Stimulated activated CD8-positive, alpha-beta memory T cell treated with anti-CD3 and anti-CD28 coated beads, Interleukin-4, amount 100 ng/mL, for 1 hour (primary cell): ENCODE measurements around the gene RPS23.

Experiments used
- DNase-seq, 2 donors: peaks; one replicate each; pipeline ENCODE4 v3.0.0-alpha.2; 2020; ENCODE audit warnings: low read depth in 2 of 2, low spot score in 1 of 2

The RPS23 gene

DNA sequence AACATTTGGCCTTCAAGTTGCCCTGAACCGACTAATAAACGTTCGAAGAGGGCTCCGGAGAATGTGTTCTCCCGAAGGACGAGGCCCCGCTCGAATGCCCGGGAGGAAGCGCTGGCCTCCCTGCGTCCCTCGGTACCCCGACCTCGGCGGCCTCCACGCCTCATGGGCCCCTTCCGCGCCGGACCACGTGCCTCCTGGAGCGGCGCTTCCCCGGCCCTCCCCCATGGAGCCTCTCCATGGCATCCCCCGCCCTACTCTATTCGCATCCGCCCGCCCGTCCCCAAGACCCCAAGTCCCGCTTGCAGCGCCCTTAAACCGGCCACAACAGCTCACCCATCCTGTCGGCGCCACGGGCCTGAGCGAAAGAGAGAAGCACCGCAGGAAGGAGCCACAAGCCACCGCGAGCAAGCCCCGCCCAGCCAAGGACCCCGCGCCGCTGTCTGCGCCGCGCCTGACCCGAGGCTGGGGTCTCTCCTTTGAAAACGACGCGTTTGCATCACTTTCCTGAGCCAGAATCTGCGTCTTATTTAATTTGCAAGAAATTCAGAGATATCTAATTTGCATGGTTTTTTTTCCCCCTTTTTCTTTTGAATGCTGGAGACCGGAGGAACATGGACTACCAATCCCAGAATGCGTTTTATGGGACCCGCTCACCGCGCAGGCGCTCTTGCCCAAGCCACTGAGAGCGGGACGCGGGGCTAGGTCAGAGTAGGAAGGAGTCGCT lies at the start of gene RPS23:
RPS23 (minus strand) TSS at position 368 of the 724 bp plus-strand sequence; CDS start at position 337, 31 bp downstream.
- peak; percentile 54 to 74 for DNase-seq

DNA sequence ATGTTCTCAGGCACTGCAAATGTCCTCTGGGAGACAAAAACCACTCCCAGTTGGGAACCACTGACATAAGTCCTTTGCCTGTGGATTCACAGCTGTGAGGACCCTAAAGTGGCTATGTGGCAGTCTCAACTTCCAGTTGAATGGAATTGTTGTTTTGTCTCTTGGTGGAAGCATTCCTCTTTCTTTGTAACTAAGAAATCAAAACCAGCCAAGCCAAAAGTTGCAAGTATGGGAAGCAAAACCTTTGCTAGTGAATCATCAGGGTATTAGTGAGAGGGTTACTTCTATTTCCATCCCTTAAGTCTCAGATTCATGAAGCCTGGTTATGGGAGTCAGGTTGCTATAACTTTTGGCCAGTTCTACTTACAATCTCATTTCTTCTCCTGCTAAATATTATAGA lies 49.8 kb upstream of the RPS23 start:
- no peak for DNase-seq

DNA sequence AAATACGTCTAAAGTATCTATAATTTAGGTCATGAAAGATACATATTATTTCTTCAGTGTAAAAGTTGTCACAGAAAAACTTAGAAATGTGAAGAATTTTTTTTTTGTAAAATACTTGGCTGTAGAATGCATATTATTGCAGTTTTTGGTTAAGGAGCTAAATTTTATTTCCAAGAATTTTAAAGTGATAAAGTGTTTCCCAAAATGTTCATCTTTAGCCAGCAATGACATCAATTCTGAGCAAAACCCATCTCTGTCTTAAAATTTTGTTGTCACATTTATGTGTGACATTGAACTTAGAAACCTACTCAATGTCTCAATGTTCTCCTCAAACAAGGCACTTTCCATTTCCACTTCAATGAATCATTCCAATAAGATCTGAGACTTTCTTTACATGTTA lies 47.8 kb upstream of the RPS23 start:
- DNase-seq, result no peak

DNA sequence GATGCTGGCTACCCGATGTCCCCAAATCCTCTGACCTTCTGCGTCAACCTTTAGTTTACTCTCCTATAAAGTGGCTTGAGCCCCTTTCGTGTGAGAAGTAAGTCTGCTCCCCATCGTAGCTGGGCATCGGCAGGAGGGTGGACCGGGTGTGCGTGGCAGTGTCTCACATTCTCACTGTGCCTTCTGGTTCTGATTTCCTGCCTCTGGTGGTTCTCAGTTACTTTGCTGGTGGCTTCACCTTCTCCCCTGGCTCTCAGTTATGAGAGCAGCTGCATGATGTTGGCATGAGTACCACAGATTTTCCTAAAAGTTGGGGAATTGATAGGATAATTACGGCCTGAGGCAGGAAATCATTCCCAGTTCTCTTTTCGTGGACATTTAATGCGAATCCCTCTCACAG lies 47.0 kb upstream of the RPS23 start:
- DNase-seq, result no peak

DNA sequence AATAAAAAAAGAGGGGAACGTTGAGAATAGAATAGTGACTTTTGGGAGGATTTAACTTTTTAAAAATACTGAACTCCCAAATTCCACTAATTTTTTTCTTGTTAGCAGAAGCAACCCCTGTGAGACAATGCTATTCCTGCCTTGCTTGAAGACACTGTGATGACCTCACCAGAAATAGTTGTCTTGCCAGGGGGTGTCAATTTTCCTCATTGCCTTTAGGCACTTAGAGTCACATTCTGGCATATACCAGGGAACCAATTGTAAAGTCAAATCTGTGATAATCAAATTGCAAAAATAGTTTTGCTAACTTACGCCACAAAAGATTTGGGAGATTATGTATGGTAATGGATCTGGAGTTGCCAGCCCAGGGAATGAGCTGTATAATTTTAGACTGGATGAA lies 42.8 kb upstream of the RPS23 start:
- no peak for DNase-seq

DNA sequence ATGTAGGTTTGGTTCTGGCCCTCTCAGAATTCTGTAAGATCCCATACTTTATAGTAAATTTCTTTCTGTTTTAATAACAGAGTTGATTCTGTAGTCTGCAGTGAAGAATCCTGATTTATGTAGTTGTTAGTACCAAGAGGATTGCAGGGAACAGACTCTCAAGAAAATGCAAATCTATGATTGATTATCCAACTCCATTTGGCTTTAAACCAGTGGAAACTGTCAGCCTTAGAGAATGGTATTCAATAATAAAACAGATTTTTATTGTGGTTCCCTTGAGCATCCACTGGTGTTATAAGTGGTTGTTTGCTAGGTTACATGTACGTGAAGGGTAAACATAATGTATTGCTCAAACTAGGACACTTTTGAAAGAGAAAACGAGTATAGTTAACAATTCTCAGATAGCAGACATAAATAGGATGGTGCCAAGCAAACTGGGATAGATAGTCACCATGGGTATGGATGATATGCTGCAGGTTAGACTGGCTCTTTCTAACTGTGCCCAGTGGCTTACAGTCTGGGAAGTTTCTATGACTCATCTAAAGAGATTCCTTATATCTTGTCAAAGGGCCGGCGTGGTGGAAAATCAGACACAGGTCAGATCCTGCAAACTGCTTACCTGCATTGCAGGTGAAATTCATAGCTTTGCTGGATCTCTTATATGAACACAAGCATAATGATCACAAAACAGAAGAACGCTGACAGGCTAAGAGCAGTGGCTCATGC lies 41.7 kb upstream of the RPS23 start:
- DNase-seq, result no peak

DNA sequence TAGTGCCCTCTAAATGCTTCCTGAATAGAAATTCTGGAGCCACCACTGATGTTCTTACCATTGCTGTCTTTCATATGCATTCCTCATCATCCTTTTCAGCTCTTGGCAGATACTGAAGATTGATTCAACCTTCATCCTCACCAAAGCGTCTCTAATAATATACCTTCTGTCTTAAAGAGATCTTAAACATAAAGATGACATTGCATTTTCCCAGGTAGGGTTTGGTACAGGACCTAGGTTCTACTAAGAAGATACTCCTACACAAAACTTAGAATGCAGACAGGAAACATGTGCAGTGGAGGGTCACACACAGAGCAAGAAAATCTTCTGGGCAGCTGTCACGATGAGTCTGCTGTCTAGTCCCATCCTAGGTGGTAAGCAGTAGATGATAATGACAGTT lies 41.0 kb upstream of the RPS23 start:
- no peak for DNase-seq

DNA sequence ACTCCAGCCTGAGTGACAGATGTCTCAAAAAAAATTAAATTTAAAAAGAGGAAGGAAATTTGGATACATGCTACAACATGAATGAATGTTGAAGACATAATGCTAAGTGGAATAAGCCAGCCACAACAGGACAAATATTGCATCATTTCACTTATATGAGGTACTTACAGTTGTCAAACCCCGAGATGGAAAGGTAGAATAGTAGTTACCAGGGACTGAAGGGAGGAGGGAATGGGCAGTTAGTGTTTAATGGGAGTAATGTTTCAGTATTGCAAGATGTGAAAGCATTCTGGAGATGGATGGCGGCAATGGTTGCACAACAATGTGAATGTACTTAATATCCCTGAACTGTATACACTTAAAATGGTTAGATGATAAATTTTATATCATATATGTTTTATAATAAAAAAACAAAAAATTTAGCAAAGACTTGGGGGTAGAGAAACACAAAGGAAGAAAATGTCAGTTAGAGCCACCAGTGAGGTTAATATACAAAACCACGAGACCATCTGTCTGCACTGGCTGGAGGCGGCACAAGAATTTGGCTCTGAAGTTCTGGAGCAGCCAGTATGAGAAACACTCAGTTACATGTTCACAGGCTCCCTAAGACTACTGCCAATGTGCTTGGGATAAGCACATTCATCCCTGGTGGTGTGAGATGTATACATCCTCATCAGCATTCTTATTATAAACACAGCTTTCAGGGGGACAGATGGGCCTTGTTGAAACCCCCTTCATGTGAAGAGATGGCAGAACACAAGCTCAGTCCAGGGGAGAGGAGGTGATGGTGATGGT lies 37.0 kb upstream of the RPS23 start:
- DNase-seq, result no peak

DNA sequence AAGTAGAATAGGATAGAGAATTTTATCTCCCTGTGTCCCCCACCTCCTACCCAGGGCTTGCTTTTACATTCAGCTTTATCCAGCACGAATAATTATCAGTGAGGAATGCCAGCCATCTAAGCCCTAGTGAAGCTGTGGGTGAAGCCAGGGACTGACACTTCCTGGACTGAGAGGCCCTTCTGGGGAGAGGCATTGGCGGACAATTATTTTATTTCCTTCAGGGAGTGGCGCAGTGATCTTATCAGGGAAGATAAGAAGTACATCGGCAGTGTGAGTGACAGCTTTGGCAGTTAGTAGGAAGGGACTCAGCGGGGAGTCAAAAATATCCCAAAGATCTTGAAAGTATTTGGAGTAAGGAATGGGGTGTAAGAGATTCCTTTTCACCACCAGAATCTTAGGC lies 34.9 kb upstream of the RPS23 start:
- no peak for DNase-seq

DNA sequence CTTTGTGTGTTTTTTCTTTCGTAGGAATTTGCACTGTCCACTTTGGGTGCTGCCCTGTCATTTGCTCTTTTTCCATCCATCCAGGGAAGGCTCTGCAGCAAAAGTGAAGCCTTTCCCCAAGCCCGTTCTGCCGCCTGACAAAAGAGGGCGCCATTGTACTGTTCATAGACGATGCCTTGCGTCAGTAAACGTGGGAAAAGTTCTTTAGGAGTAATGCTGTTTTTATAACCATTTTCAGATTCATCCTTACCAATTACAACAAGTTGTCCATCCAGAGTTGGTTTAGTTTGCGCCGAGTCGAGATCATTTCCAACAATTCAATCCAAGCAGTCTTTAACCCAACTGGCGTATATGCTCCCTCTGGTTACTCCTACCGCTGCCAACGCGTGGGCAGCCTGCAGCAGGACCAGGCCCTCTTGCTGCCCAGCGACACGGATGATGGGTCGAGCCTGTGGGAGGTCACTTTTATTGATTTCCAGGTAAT lies 34.3 kb upstream of the RPS23 start:
- no peak for DNase-seq

DNA sequence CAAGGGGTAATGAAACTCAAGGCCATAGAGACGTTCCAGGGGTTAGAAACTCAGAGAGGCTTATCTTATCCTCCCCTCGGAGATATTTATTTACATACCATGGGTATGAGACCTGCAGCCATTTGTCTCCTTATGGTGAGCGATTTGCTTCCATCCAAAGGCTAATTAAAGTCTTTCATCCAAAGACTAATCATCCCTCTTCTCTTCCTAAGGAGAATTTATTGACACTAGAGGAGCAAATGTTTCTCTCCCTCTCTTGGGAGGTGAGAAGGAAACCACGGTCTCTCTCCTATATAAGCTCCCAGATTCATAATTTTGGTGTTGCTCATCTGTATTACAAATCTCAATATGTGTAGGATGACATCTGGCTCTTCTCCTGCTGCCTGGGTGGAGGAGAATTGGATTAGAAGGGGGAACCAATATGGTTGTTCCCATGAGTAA lies 31.0 kb upstream of the RPS23 start:
- no peak for DNase-seq

DNA sequence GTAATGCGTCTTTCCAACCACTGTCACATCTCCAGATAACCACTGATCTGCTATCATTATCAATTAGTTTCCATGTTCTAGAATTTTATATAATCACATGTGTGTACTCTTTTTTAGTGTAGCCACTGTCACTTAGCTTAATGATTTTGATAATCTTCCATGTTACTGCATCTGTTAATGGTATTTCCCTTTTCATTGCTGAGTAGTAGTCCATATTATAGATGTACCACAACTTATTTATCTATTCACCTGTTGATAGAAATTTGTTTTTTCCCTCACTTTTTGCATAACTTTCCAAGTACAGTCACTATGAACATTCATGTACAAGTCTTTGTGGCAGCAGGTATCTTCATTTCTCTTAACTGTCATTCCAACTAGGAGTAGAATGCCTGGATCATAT lies 30.3 kb upstream of the RPS23 start:
- no peak for DNase-seq

DNA sequence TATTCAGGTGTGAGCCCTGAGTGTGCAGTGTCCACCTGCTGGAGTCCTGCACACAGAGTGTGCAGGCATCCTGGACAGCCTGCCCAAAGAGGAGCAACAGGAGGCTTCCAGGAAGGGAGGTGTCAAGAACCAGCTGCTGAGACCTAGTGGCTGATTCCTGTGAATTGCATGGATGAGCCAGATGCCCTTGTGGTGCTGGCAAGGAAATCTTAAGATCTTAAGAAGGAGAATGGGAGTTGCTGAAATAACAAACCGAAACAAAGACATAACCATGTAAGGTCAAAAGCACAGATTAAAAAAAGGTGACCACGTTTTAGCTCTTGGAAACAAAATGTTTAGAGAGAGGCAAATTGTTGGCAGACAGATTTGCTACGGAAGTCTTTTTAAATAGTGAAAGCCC lies 29.3 kb upstream of the RPS23 start:
- no peak for DNase-seq

DNA sequence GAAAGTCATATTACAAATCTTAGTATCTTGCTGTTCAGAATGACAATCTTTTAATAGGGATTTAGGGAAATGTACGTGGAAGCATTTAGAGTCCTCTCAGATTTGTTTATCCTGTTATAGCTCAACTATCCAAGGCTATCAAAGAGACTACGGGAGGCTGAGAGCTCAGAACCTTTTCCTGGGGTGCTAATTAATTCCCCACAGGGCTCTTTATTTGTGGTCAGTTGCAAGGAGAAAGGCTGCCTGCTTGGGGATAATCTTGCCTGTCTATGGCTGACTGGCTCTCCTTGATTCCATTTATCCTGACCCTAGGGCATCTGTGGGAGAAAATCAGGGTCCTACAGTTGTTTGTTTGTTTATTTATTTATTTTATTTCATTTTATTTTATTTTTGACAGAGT lies 28.0 kb upstream of the RPS23 start:
- DNase-seq, result no peak

DNA sequence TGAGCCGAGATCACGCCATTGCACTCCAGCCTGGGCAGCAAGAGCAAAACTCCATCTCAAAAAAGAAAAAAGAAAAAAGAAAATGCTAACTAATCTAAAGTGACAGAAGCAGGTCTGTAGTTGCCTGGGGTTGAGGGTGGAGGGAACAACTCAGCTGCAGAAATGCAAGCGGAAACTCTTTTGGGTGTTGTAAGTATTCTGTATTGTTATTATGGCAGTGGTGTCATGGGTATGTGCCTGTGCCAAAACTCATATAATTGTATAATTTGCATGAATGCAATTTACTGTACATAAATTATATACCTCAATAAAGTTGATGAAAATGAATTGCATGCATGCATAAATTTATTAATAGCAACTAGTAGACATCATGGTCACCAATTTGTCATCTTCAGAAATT lies 23.0 kb upstream of the RPS23 start:
- DNase-seq, result no peak

DNA sequence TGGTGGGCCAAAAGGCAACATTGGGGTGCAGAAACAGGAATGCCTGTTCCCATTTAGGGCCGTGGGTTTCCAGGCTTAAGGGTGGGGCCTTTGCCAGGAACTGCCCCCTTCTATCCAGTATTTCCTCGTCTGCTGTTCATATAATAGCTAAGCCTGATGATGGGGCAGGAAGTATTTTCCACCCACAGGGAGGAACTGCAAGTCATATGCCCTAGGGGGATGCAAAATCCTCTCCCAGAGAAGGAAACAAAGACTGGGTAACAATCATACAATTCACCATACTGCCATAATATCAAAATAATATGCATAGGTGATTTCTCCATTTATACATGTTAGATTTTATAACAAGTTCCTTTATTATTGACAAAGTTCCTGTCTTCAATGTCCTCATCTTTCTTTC lies 20.5 kb upstream of the RPS23 start:
- no peak for DNase-seq

DNA sequence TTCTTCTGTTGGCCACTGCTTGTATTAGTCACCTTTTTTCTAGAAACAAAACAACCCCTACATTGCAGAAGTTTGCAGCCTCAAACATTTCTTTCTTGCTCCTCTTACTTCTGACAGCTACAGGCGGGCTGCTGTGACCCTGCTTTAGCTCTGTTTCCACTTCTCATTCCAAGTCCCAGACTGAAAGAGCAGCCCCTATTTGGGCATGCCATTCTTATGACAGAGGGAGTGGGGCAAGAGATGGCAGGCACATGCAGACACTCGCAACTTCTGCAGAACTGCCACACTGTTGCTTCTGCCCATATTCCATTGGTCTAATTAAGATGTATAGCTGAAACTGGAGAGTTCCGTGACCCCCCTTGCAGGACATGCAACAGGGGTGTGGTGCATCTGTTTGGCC lies 19.6 kb upstream of the RPS23 start:
- DNase-seq, result no peak

DNA sequence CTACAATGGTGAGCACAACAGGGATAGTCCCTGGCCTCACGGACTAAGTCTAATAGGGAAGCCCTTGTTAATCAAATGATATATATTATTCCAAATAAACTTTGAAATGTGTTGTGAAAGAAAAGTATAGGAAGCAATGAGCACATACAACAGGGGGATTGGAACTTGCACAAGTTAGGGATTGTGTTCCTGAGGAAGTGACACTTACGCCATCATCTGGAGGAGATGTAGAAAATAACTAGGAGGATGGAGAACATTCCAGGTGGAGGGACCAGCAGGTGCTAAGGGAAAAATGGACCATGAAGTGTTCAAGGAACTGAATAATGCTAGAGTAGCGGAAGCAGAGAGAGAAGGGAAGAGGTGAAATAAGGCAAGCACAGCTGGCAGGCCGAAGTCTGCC lies 18.8 kb upstream of the RPS23 start:
- no peak for DNase-seq

DNA sequence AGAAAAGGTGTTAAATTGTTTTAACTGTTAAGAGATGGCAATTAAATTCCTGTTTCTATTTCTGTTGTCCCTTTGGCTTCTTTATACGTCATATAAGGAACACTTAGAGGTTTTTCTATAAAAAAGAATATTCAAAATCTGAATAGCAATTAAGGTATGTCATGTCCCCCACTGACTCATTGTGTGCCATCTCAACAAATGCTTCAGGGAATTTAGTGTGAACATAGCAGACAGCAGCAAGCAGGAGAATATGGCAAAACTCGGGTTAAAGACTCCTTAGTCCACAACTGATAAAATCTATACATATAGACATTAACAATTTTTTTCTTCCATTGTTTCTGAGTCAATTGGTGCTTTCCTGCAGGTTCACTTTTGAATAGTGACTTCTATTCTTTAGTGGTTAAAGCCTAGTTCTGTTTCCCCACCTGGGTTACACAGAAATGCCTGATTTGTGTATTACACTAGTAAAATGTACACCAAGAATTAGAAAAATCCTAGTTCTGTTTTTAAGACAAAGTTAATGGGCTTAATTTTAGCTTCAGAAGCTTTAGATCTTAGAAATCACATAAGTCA lies 17.9 kb upstream of the RPS23 start:
- DNase-seq, result no peak

DNA sequence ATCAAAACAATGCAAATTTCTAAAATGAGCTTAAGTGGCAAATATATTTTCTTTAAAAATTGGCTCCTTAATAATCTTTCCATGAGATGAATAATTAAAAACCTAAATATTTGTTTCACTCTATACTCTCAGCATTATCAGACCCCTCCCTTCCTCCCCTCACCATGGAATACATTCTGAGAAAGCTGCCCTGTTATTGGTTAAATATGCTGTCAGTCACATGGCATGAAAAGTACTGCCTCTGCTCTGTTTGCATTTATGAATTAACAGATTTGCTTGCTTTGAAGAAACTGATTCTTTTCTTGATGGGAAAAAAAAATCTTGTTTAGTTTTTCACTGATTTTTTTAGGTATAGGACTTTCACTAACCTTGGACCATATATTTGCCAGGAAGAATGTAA lies 17.0 kb upstream of the RPS23 start:
- no peak for DNase-seq

DNA sequence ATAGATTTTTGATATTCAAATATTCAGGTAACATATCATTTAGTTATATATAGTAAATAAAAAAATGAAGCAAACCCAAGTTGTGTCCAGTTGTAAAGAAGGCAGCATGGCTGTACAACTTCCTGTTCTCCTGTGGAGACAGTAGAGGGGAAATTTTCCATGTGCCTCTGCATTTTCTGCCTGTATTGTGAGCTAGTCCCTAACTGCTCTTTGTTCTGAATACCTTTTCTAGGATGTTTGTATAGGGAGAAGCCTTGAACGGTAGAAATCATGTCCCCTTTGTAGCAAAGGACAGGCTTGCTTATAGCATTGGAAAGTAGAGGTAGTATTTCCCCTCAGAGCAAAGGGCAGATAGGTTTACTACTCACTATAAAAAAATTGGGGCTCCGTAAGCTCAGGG lies 13.3 kb upstream of the RPS23 start:
- no peak for DNase-seq

DNA sequence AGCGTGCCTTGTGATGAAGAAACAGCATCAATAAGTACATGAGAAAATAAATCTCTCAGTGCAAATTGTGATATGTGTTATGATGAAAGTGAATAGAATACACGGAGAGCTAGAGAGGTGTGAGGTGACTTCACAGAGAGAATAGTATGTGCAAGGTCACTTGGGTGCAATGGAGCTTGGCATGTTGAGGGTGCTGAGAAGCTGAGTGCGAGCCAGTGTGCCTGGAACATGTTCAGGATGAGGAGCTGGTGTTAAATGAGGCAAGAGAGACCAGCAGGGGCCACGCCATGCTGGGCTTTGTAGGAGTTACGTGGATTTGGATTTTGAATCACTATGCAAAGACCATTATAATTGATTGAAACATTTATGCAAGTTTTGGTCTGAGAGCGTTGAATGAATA lies 12.8 kb upstream of the RPS23 start:
- no peak for DNase-seq
